SK-N-MC (cell line): Measurements from ENCODE around the gene C11orf87.

Experiments
- DNase-seq: peaks from one replicate; pipeline ENCODE4 v3.0.0-alpha.2; 2011; ENCODE audit warnings: low read depth, low spot score
- H3K27ac ChIP-seq: fragments of 200-600 bp; sonication (generic); 2 replicates; pipeline ENCODE4 v1.5.1; 2016; ENCODE audit warnings: mixed run types
- H3K36me3 ChIP-seq: fragments of 200-600 bp; sonication (generic); 2 replicates; pipeline ENCODE4 v1.6.1; 2017; ENCODE audit warnings: antibody characterized with exemption, low read length, mixed read lengths; ENCODE audit not compliant: insufficient read depth
- H3K4me3 ChIP-seq: fragments of 200-600 bp; sonication (generic); 2 replicates; pipeline ENCODE4 v1.5.1; 2016
- H3K9ac ChIP-seq: fragments of 200-600 bp; sonication (generic); 2 replicates; pipeline ENCODE4 v1.8.0; 2017; ENCODE audit warnings: mixed run types, mixed read lengths; ENCODE audit not compliant: insufficient read length
- H3K9me3 ChIP-seq: fragments of 200-600 bp; sonication (generic); 2 replicates; pipeline ENCODE4 v1.6.1; 2017; ENCODE audit warnings: low read depth, mild to moderate bottlenecking, antibody characterized with exemption, low read length, moderate library complexity, mixed read lengths
- EZH2 ChIP-seq: fragments of 200-600 bp; sonication (generic); IDR thresholded peaks from one replicate; pipeline ENCODE4 v1.6.1; 2017; ENCODE audit warnings: antibody characterized with exemption
- FOXP2 ChIP-seq: optimal IDR thresholded peaks from 2 replicates; pipeline ENCODE3; 2011; ENCODE audit warnings: mild to moderate bottlenecking, moderate library complexity; ENCODE audit not compliant: insufficient read depth; ENCODE audit errors: extremely low read length, control extremely low read depth
- POLR2AphosphoS5 ChIP-seq: IDR thresholded peaks from 2 replicates; pipeline ENCODE4 v1.6.1; 2012; ENCODE audit warnings: mild to moderate bottlenecking, low read depth, low read length, borderline replicate concordance

C11orf87 gene

DNA sequence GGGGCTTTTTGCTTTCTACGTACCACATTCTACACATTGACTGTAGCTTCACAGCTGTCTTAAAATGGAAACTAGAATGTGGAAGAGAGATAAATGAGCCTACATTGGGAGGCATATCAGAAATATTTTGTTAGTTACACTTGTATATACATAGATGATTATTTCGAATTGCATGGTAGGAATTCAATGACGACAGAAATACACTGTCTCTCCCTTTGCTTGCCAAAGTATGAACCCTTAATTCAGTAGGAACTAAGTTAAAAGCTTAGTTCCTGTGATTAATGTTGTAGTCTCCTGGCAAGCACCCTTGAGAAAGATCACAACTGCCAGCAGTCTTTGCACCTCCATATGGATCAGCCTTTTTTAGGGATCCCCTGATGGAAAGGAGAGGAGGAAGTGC lies 10.1 kb downstream of the C11orf87 start:
- DNase-seq, result no peak
- no peak overlapping the region for H3K9ac ChIP-seq
- TF ChIP-seq POLR2AphosphoS5 (no peak), FOXP2 (no peak), EZH2 (no peak)
- H3K9me3 ChIP-seq, result no peaks in the 10 kb centered on the region
- no peaks in the 10 kb centered on the region for H3K36me3 ChIP-seq
- H3K27ac ChIP-seq, result no peak overlapping the region
- no peak overlapping the region for H3K4me3 ChIP-seq

DNA sequence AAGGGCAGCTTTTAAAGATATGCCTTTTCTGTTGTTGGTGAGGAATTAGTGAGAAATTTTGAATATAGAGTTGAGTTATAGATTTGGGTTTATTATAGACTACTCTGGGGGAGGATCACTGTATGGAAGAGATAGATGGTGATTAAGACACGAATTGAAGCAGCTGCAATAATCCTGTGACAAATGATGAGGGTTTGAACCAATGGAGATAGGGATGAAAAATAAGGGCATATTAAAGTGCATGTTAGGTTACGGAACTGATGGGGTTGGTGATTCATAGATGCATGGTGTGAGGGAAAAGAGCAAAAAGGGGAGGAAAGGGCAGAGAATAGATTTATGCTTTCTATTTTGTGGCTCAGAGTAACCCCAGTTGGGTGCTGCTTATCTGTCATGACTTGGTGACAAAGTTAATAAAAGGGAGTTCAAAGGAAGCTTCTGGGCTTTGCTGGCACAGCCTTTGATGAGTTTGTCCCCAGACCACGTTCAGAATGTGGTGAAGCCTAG lies 11.8 kb downstream of the C11orf87 start:
- DNase-seq, result no peak
- Histone ChIP-seq H3K27ac (no peak overlapping the region), H3K4me3 (no peak overlapping the region), H3K36me3 (no peaks in the 10 kb centered on the region), H3K9ac (no peak overlapping the region), H3K9me3 (no peaks in the 10 kb centered on the region)
- TF ChIP-seq FOXP2 (no peak), EZH2 (no peak), POLR2AphosphoS5 (no peak)

DNA sequence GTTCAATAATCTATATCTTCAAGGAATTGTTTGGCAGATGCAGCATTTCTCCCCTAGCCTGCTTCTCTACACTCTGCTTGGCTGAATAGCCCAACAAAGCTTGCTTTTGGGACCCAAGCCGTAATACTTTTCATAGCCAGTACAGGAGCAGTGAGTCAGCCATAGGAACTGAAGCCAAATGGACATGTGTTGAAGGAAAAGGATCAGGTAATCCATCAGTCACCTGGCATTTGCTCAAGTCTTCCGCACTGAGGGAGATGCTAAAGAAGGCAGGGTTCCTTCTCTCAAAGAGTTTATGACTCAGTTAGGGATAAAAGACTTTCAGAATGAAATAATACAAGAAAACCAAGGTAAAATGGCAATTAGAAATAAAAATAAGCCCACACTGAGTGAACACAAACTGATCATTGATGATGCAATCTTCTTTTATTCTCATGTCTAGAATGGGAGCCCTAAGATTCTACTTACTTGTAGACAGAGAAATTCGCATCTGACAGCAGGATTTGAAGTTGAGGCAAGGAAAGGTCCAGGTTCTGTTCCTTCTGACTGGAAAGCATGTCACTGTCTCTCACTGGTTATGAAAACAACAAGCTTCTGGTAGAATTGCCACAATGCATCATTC lies 13.2 kb downstream of the C11orf87 start:
- no peak for DNase-seq
- TF ChIP-seq FOXP2 (no peak), EZH2 (no peak), POLR2AphosphoS5 (no peak)
- no peak overlapping the region for H3K4me3 ChIP-seq
- no peak overlapping the region for H3K9ac ChIP-seq
- H3K27ac ChIP-seq, result no peak overlapping the region
- no peaks in the 10 kb centered on the region for H3K36me3 ChIP-seq
- no peaks in the 10 kb centered on the region for H3K9me3 ChIP-seq

DNA sequence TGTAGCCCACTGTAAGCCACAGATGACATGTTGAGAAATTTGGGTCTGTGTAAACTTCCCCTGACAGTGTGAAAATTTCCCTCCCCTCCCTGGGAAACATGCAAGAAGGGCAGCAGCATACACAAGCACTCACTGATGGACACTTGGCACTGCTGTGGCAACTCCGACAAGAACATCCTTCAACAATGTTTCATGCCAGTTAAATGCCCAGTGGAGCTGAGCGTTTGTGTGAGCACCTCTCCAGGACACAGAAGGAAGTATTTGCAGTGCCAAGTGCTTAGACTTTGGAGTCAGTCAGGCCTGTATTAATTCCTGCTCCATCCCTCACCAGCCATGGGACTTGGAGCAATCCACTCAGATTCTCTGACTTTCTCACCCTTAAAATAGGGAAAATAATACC lies 17.7 kb downstream of the C11orf87 start:
- Histone ChIP-seq H3K9ac (no peak overlapping the region), H3K27ac (no peak overlapping the region), H3K36me3 (no peaks in the 10 kb centered on the region), H3K4me3 (no peak overlapping the region), H3K9me3 (no peaks in the 10 kb centered on the region)
- no peak for DNase-seq
- TF ChIP-seq EZH2, result no peak
- no peak for TF ChIP-seq FOXP2
- TF ChIP-seq POLR2AphosphoS5, result no peak

DNA sequence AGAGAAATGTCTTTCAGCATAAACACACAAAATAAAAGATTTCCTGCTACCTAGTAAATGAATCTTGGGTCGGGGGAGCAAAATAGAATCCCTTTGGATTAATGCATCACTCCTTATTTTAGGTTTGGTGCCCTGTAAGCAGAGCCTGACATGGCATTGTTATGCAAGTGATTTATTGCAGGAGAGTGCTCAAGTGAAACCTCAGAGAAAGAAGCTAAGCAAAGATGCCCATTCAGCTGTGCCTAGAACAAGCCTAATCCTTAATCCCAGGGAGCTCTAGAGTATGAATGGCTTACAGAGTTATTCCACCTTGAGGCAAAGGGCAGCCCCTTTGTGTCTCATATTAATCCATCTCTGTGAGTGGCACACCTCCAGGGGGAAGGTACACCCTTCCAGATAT lies 21.1 kb downstream of the C11orf87 start:
- DNase-seq, result no peak
- Histone ChIP-seq H3K9ac (no peak overlapping the region), H3K9me3 (no peaks in the 10 kb centered on the region), H3K4me3 (no peak overlapping the region), H3K36me3 (no peaks in the 10 kb centered on the region), H3K27ac (no peak overlapping the region)
- no peak for TF ChIP-seq EZH2
- TF ChIP-seq FOXP2, result no peak
- no peak for TF ChIP-seq POLR2AphosphoS5

DNA sequence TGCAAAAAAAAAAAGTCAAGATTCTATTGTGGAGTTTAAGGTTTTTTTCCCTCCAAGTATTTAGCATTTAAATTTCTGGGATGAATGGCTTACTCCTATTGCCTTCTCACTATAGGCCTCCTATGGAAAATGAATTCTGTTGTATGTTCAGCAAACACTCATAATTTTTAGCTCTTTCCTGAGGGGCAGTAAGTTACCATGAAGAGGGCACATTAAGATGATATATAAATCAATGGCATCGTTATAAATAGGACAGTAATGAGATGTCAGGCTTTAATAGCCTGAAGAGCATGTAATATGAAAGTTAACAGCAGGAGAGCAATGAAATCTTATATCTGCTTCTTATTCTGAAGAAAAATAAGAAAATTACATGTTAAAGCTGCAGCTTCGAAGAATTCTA lies 32.9 kb downstream of the C11orf87 start:
- no peak overlapping the region for H3K4me3 ChIP-seq
- TF ChIP-seq FOXP2 (no peak), POLR2AphosphoS5 (no peak), EZH2 (no peak)
- H3K9me3 ChIP-seq, result no peaks in the 10 kb centered on the region
- DNase-seq, result no peak
- no peak overlapping the region for H3K27ac ChIP-seq
- H3K9ac ChIP-seq, result no peak overlapping the region
- H3K36me3 ChIP-seq, result no peaks in the 10 kb centered on the region
